Activated T-cell treated with anti-CD3 and anti-CD28 coated beads, Interleukin-2, amount 50 U/mL, for 4 hours (primary cell): ENCODE measurements around the gene INAFM1. TPM values are rescaled to one million over a fixed set of nuclear protein-coding genes. Genes with fewer than 3 reads are reported as not detected.
A peak's percentile ranks its signal among the peaks of the same experiment; 100 is the strongest.

Source experiments
- ATAC-seq, 2 donors: fragments of 200-7000 bp; cut with Tn5 transposase; one replicate each; pipeline ENCODE4 v1.10.0; 2021
- DNase-seq: peaks from one replicate; pipeline ENCODE4 v3.0.0-alpha.2; 2020
- H3K27me3 Mint-ChIP-seq: one replicate; pipeline ENCODE4 v1.8.0; 2021; ENCODE audit warnings: low read depth, mixed read lengths
- H3K36me3 Mint-ChIP-seq: one replicate; pipeline ENCODE4 v1.8.0; 2022; ENCODE audit warnings: mixed read lengths; ENCODE audit not compliant: insufficient read depth
- H3K4me1 Mint-ChIP-seq: one replicate; pipeline ENCODE4 v1.8.0; 2021; ENCODE audit warnings: low read depth, mixed read lengths
- H3K4me3 Mint-ChIP-seq: one replicate; pipeline ENCODE4 v1.8.0; 2021; ENCODE audit warnings: mild to moderate bottlenecking, moderate library complexity, mixed read lengths
- H3K9me3 Mint-ChIP-seq: one replicate; pipeline ENCODE4 v1.8.0; 2021; ENCODE audit warnings: mixed read lengths
- total RNA-seq, 3 donors: library from RNA; stranded (reverse); gene quantifications; one replicate each; pipeline ENCODE4 v1.2.1, GENCODE V29; 2021

The INAFM1 gene
- total RNA-seq: 10 to 100 TPM in 2 of 3 donors, 1 to 10 TPM in 1; 9.9 to 10.1 (median 10.0) TPM

DNA sequence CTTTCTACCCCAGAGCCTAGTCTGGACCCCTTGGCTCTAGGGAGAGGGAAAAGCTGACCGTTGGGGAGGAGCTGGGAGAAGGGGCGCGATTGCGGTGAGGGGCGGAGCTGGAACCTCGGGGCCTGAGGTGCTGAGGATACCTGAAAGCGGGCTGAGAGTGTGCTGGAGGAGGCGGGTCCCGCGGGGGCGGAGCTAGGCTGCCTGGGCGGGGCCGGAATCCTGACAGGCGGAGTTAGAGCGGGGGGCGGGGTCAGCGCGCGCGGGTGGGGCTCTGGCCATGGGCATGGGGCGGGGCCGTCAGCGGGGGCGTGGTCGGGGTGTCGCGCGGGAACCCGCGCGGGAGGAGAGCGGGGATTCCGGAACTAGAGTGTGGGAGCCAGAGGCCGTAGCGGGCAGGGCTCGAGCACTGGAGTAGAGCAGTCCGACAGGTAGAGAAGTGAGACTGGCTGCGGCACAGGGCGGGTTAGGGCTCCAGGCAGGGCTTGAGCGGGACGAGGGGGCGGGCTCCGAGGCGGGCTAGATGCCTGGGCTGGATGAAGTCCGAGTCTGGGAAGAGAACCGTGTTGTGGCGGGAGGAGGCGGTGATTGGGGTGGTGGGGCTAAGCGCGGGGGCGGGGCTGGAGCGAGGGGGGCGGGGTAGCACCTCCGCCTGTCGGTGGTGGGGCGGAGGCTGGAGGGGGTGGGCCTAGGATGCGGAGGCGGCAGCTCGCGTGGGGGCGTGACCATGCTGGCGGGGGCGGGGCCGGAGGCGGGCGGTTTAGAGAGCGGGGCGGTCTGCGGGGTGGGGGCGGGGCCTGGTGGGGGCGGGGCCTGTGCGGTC lies at the start of gene INAFM1:
Gene INAFM1, plus strand, starts transcription at position 815 of the 820 bp plus-strand sequence. CDS start 35 bp downstream, outside the sequence.
- Mint-ChIP-seq H3K9me3 (no peaks in the 10 kb centered on the region), H3K36me3 (peaks cover 8% of the 10 kb centered on the region), H3K27me3 (no peaks in the 10 kb centered on the region), H3K4me3 (peak within 1 kb of the TSS; percentile 92), H3K4me1 (peaks cover 18% of the 10 kb centered on the region)
- DNase-seq: peak; percentile 100
- peak; percentile 77 to 78 for ATAC-seq

DNA sequence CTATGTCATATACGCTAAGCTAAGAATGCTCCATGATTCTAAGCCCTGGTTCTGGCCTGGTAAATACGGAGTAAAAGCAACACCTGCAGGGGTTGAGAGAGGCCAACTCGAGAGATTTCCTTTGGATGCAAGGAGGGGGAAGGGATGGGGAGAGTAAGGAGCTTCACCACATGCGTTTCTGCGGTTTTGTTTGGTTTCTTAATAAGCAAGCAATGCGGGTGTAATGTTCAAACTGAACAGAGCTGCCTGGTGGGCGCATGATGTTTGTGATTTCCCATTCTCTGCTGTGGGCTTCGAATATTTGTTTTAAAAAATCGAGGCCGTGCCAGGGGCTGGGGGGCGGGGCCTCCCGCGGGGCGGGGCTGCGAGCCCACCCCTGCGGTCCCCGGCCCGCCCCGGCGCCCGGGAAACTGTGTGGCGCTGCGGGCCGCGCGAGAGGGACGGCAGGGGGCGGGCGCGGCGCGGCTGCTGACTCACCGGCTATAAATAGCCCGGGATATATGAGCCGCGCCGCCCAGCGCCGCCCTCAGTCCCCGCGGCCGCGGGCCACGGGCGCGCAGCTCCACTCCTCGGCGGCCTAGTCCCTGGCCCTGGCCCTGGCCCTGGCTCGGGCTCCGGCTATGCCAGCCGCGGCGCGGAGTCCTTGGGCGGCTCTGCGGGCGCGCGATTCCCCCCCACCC lies 48.8 kb upstream of the INAFM1 start:
- peak; percentile 86 for DNase-seq
- no peaks in the 10 kb centered on the region for H3K9me3 Mint-ChIP-seq

GRCh38 chr19:47226426-47227351 lies 48.0 kb upstream of the INAFM1 start:
- DNase-seq (no peak), ATAC-seq (peak in 1 of 2 donors; percentile 2)

More for the DNA sequence above, 48.8 kb upstream of the INAFM1 start:
- Mint-ChIP-seq H3K36me3 (peaks cover 2% of the 10 kb centered on the region), H3K4me1 (peaks cover 16% of the 10 kb centered on the region), H3K27me3 (no peaks in the 10 kb centered on the region), H3K4me3 (peak overlapping the region; percentile 45)
- ATAC-seq: peak; percentile 67 to 70

GRCh38 chr19:47227352-47228167 lies 47.1 kb upstream of the INAFM1 start:
- Mint-ChIP-seq H3K36me3 (no peaks in the 10 kb centered on the region), H3K27me3 (no peaks in the 10 kb centered on the region), H3K9me3 (no peaks in the 10 kb centered on the region), H3K4me3 (peak overlapping the region; percentile 75), H3K4me1 (peaks cover 29% of the 10 kb centered on the region)
- no peak for ATAC-seq
- DNase-seq: no peak

More at GRCh38 chr19:47226426-47227351, 48.0 kb upstream of the INAFM1 start:
- H3K4me1 Mint-ChIP-seq: peaks cover 21% of the 10 kb centered on the region
- H3K9me3 Mint-ChIP-seq: no peaks in the 10 kb centered on the region
- H3K27me3 Mint-ChIP-seq: no peaks in the 10 kb centered on the region
- H3K36me3 Mint-ChIP-seq: peaks cover 2% of the 10 kb centered on the region
- H3K4me3 Mint-ChIP-seq: peak overlapping the region; percentile 75

DNA sequence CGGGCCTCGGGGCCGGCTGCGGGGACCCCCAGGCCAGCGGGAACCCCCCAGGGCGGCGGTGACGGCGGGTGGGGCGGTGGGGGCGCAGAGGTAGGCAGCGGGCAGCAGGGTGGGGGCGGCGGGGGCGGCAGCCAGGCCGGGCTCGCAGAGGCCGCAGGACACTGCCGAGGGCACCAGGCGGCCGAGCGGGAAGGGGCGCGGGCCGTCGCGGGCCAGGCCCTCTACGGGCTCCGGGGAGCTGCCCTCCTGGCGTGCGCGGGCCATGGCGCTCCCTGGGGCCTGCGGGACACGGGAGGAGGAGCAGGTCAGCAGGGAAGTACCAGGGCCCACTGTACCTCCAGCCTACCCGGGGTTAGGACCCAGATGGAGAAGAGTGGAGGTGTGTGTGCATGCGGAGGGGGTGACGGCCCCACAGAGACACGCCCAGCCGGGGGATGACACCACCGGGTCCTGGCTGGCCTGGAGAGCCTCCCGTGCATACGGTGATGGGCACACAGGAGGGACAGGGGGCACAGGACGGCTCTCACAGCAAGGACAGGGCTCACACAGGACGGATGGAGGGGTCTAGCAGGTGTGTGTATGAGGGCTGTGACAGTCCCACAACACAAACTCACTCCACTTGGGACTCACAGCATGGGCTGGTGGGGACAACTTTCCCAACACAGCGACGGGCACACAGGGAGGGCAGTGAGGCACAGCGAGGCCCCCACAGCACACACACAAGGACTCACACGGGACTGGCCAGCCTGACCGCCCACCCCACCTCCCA lies 46.3 kb upstream of the INAFM1 start:
- DNase-seq (peak; percentile 38), ATAC-seq (no peak)
- Mint-ChIP-seq H3K36me3 (no peaks in the 10 kb centered on the region), H3K4me1 (peaks cover 34% of the 10 kb centered on the region), H3K9me3 (no peaks in the 10 kb centered on the region), H3K4me3 (no peak overlapping the region), H3K27me3 (no peaks in the 10 kb centered on the region)

DNA sequence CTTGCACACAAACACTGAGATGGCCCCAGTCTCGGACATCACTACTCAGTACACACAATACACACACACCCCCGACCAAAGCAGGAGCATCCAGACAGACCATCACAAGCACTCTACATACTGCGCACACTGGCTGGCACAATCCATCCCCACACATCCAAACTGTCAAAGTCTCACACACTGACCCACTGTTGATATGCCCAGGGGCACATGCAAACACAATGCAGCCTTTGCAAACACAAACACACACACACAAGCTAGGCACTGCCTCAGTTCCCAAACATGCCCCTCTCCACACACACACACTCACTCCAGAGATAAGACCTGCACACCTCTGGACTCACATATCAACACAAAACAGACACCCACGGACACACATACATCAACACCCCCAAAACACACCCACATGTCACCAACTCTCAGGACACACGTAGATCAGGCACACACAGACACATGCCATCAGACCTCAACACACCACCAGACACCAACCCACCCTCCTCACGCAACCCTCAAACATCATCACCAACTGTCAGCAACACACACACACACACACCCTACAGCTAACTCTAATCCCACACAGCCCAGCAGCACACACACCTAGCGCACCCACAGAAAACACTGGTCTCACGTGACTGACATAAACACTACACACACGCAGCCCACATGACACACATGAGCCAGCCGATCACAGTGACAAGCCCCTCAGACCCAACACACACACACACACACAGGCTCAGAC lies 45.6 kb upstream of the INAFM1 start:
- ATAC-seq: no peak
- no peaks in the 10 kb centered on the region for H3K9me3 Mint-ChIP-seq
- no peaks in the 10 kb centered on the region for H3K36me3 Mint-ChIP-seq
- H3K4me1 Mint-ChIP-seq: peaks cover 34% of the 10 kb centered on the region
- DNase-seq: no peak
- H3K4me3 Mint-ChIP-seq: no peak overlapping the region
- no peaks in the 10 kb centered on the region for H3K27me3 Mint-ChIP-seq

- Mint-ChIP-seq H3K4me1 (peaks cover 34% of the 10 kb centered on the region), H3K4me3 (no peak overlapping the region), H3K36me3 (no peaks in the 10 kb centered on the region), H3K27me3 (no peaks in the 10 kb centered on the region), H3K9me3 (no peaks in the 10 kb centered on the region)
- ATAC-seq (no peak), DNase-seq (no peak)
Observed at GRCh38 chr19:47229676-47230053, 45.0 kb upstream of the INAFM1 start.

DNA sequence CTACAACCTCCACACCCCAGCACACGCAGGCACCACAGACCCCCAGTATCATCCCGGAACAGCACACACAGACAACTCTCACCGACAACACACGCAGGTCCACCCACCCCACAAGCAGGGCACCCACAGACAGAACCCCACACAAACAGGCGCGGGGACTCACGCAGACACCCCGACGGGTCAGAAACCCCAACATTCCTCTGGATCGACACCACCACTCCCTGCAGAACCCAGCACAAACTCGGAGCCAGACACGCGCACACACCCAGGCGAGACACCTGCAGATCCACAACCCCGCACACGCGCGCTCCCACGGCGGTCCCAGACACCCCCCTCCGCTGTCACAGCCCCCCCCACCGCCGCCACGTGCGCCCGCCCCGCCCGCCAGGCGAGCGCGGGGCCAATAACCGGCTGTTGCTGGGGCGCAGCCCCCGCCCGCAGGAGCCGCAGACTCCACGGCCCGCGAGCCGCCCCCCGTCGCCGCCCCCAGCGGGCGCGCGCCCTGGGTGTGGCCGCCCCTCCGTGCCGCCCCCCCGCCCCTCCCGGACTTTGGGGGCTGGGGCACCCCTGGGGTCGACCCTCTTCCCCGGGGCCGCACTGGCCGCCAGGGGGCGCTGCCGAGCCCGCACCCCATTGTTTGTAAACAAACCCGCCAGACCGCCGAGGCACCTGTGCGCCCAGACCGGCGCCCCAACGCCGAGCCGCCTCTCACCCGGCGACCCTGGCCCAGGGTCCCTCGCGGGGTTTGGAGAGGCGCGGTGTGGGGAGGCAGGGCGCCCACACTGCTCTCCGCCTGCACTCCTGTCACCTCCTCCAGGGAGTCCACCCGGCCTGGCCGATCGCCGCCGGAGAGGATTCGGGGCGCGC lies 44.4 kb upstream of the INAFM1 start:
- ATAC-seq (peak; percentile 27 to 30), DNase-seq (peak; percentile 78)
- no peaks in the 10 kb centered on the region for H3K36me3 Mint-ChIP-seq
- H3K4me3 Mint-ChIP-seq: peak overlapping the region; percentile 58
- no peaks in the 10 kb centered on the region for H3K9me3 Mint-ChIP-seq
- H3K27me3 Mint-ChIP-seq: no peaks in the 10 kb centered on the region
- peaks cover 34% of the 10 kb centered on the region for H3K4me1 Mint-ChIP-seq

DNA sequence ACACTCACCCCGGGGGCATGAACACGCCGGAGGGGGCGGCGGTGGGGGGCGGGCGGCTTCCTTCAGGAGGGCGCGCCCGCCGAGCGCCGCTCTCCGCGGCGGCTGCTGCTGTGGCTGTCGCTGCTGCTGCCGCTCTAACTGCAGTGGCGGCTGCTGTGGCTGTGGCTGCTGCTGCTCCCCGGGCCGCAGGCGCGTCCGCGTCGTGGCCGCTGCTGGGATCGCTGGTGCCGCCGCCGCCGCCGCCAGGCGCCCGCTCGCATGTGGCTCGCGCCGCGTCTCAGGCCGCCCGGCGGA lies 43.8 kb upstream of the INAFM1 start, which contains the start of gene BBC3:
Gene BBC3, minus strand, starts transcription at position 279 of the 294 bp plus-strand sequence. CDS start 2,768 bp downstream, outside the sequence.
- no peaks in the 10 kb centered on the region for H3K9me3 Mint-ChIP-seq
- H3K27me3 Mint-ChIP-seq: no peaks in the 10 kb centered on the region
- DNase-seq (no peak), ATAC-seq (no peak)
- peak within 1 kb of the TSS; percentile 76 for H3K4me3 Mint-ChIP-seq
- H3K36me3 Mint-ChIP-seq: no peaks in the 10 kb centered on the region
- peaks cover 29% of the 10 kb centered on the region for H3K4me1 Mint-ChIP-seq

- Mint-ChIP-seq H3K4me3 (peak overlapping the region; percentile 76), H3K36me3 (no peaks in the 10 kb centered on the region), H3K9me3 (no peaks in the 10 kb centered on the region), H3K4me1 (peaks cover 29% of the 10 kb centered on the region), H3K27me3 (no peaks in the 10 kb centered on the region)
- ATAC-seq (peak; percentile 65 to 66), DNase-seq (peak; percentile 94)
Observed at GRCh38 chr19:47231215-47232054, 43.2 kb upstream of the INAFM1 start.
